K562 (cell line): Measurements from ENCODE around the gene RNU5D-1. TPM values are rescaled to one million over a fixed set of nuclear protein-coding genes. Genes with fewer than 3 reads are reported as not detected.

Source experiments
- BRF1 ChIP-seq: IDR thresholded peaks from 3 replicates; pipeline ENCODE4 v1.6.1; 2011; ENCODE audit warnings: borderline replicate concordance, mild to moderate bottlenecking; ENCODE audit not compliant: insufficient read length; ENCODE audit errors: extremely low read depth
- CBFA2T2 ChIP-seq: fragments of 450-650 bp; conservative IDR thresholded peaks from 2 replicates; pipeline ENCODE4 v1.6.1; 2017; ENCODE audit warnings: mild to moderate bottlenecking
- CEBPB ChIP-seq: fragments of 450-650 bp; IDR thresholded peaks from 2 replicates; pipeline ENCODE4 v1.6.1; 2016; ENCODE audit warnings: missing genetic modification characterization, missing compliant biosample characterization
- CHD2 ChIP-seq: IDR thresholded peaks from 2 replicates; pipeline ENCODE4 v1.6.1; 2011; ENCODE audit warnings: low read depth, low read length
- CREB1 ChIP-seq, 2 experiments: sonication (generic) in 1 of 2; formaldehyde crosslinking in 1 of 2; IDR thresholded peaks; 2 replicates each; pipeline versions ENCODE4 v1.6.1 to v1.8.0; 2012 to 2022; ENCODE audit warnings: inconsistent platforms in 1 of 2, mild to moderate bottlenecking in 1 of 2, missing genetic modification reagents in 1 of 2, moderate library complexity in 1 of 2
- CSDE1 ChIP-seq, 2 experiments: fragments of 450-650 bp; IDR thresholded peaks; 2 replicates each; pipeline ENCODE4 v1.6.1; 2016; ENCODE audit warnings: mild to moderate bottlenecking in 1 of 2
- DIDO1 ChIP-seq: fragments of 450-650 bp; IDR thresholded peaks from 2 replicates; pipeline ENCODE4 v1.6.1; 2016; ENCODE audit warnings: low read depth, missing biosample characterization, missing genetic modification characterization
- DNMT1 ChIP-seq: fragments of 450-650 bp; IDR thresholded peaks from 2 replicates; pipeline ENCODE4 v1.6.1; 2016; ENCODE audit warnings: antibody characterized with exemption, mild to moderate bottlenecking
- ELK1 ChIP-seq: sonication (generic); formaldehyde crosslinking; IDR thresholded peaks from 2 replicates; pipeline ENCODE4 v1.8.1; 2022; ENCODE audit warnings: missing genetic modification reagents
- ELK3 ChIP-seq: fragments of 450-650 bp; formaldehyde crosslinking; IDR thresholded peaks from 2 replicates; pipeline ENCODE4 v1.4.0; 2020; ENCODE audit warnings: mild to moderate bottlenecking
- GATA2 ChIP-seq: sonication (generic); formaldehyde crosslinking; IDR thresholded peaks from 2 replicates; pipeline ENCODE4 v1.4.0; 2020; ENCODE audit warnings: mild to moderate bottlenecking, missing genetic modification reagents
- ILK ChIP-seq: fragments of 450-650 bp; IDR thresholded peaks from 2 replicates; pipeline ENCODE4 v1.6.1; 2016; ENCODE audit warnings: missing genetic modification characterization, low read depth, mild to moderate bottlenecking, missing compliant biosample characterization, moderate library complexity, borderline replicate concordance
- MIER1 ChIP-seq: fragments of 450-650 bp; IDR thresholded peaks from 2 replicates; pipeline ENCODE4 v1.6.1; 2016; ENCODE audit warnings: antibody characterized with exemption, mild to moderate bottlenecking, low read depth
- NR2C1 ChIP-seq, 2 experiments: fragments of 450-650 bp; IDR thresholded peaks; 2 replicates each; pipeline ENCODE4 v1.6.1; 2017; ENCODE audit warnings: mild to moderate bottlenecking in 2 of 2, antibody characterized with exemption in 1 of 2, inconsistent platforms in 1 of 2, missing compliant biosample characterization in 1 of 2, missing genetic modification characterization in 1 of 2
- THRA ChIP-seq: fragments of 450-650 bp; IDR thresholded peaks from 2 replicates; pipeline ENCODE4 v1.6.1; 2017; ENCODE audit warnings: mild to moderate bottlenecking, moderate library complexity
- TRIM28 ChIP-seq: fragments of 450-650 bp; IDR thresholded peaks from 2 replicates; pipeline ENCODE4 v1.6.1; 2017
- ZBTB9 ChIP-seq: fragments of 450-650 bp; formaldehyde crosslinking; IDR thresholded peaks from 2 replicates; pipeline ENCODE4 v1.4.0; 2020; ENCODE audit warnings: mild to moderate bottlenecking, moderate library complexity
- ZC3H4 ChIP-seq: sonication (generic); formaldehyde crosslinking; IDR thresholded peaks from 2 replicates; pipeline ENCODE4 v1.9.0; 2021; ENCODE audit warnings: missing genetic modification reagents, borderline replicate concordance
- ZNF561 ChIP-seq: fragments of 450-650 bp; formaldehyde crosslinking; conservative IDR thresholded peaks from 2 replicates; pipeline ENCODE4 v1.4.0; 2020; ENCODE audit warnings: mild to moderate bottlenecking, moderate library complexity
- ZNF740 ChIP-seq, 3 experiments: fragments of 200-800 bp in 1 of 3; sonication (Bioruptor generic) in 1 of 3; sonication (generic) in 1 of 3; formaldehyde crosslinking in 1 of 3; IDR thresholded peaks; 2 replicates each; pipeline versions ENCODE4 v1.6.1 to v1.8.0; 2016 to 2022; ENCODE audit warnings: mild to moderate bottlenecking in 2 of 3, missing compliant biosample characterization in 2 of 3, missing genetic modification characterization in 2 of 3, missing genetic modification reagents in 1 of 3
- ZSCAN32 ChIP-seq: fragments of 450-650 bp; formaldehyde crosslinking; IDR thresholded peaks from 2 replicates; pipeline ENCODE4 v1.4.0; 2020; ENCODE audit warnings: mild to moderate bottlenecking, moderate library complexity
- polyA plus RNA-seq, 8 experiments: library from polyadenylated mRNA; depleted of rRNA in 4 of 8; stranded (reverse) in 5 of 8; unstranded in 3 of 8; fragments of >200 nt; fragmentation: Nextera tagmentation in 2 of 8; fragmentation: Illumina TruSeq in 1 of 8; extraction: Ambion mirVana in 2 of 8; extraction: Trizol in 1 of 8; gene quantifications; 2 replicates each; pipeline versions ENCODE4 v1.2.1 to v1.2.3, GENCODE V29; 2011 to 2014; ENCODE audit warnings: inconsistent platforms in 1 of 8, missing spikeins in 1 of 8
- total RNA-seq, 7 experiments: library from RNA; depleted of rRNA in 6 of 7; stranded (reverse); fragments of >200 nt in 6 of 7; fragmentation: Illumina TruSeq in 2 of 7; extraction: Trizol in 2 of 7; gene quantifications; 2 replicates each; pipeline versions ENCODE4 v1.2.1 to v1.2.3, GENCODE V29; 2011 to 2021; ENCODE audit warnings: low replicate concordance in 1 of 7

The RNU5D-1 gene
- total and polyA plus RNA-seq, 9 of the 15 experiments (the other 6 are each of a cell fraction or from before 2014, with no cell fraction given), result under 0.01 TPM; not detected in 8

- peak; percentile 99 for TF ChIP-seq ZBTB9 (CRISPR knock-in tag)
- TF ChIP-seq NR2C1 (IDR thresholded peaks at IDR 0.05), result peak; percentile 56
- TF ChIP-seq NR2C1 (tag; IDR thresholded peaks at IDR 0.05), result peak; percentile 73
- TF ChIP-seq TRIM28, result peak; percentile 66; the same call in 1 of the 2 replicates
- TF ChIP-seq ELK3 (CRISPR knock-in tag), result peak; percentile 98
- TF ChIP-seq CSDE1 (IDR thresholded peaks at IDR 0.05), result peak in 1 of 2 experiments; percentile 100; a peak in 2 of 4 replicates
- TF ChIP-seq MIER1, result no peak
- TF ChIP-seq ZNF561, result peak; percentile 95
- TF ChIP-seq THRA, result no peak
- peak; percentile 68; the same call in 1 of the 2 replicates for TF ChIP-seq ILK (tag)
- peak; percentile 88 for TF ChIP-seq CREB1 (IDR thresholded peaks at IDR 0.05)
- TF ChIP-seq CREB1 (CRISPR knock-in tag; IDR thresholded peaks at IDR 0.05), result peak; percentile 69
- peak; percentile 89 for TF ChIP-seq CHD2
- no peak for TF ChIP-seq CEBPB (tag)
- TF ChIP-seq ZC3H4 (CRISPR knock-in tag), result peak; percentile 100
- TF ChIP-seq ZNF740 (CRISPR knock-in tag; IDR thresholded peaks at IDR 0.05), result peak; percentile 88
- TF ChIP-seq ZNF740 (tag; IDR thresholded peaks at IDR 0.05), result peak in 1 of 2 experiments; percentile 68; a peak in 2 of 4 replicates
- TF ChIP-seq ZSCAN32 (CRISPR knock-in tag), result peak; percentile 99
- no peak; the same call in 1 of the 2 replicates for TF ChIP-seq DNMT1
- TF ChIP-seq CBFA2T2, result peak; percentile 53
- peak; percentile 68 for TF ChIP-seq GATA2 (CRISPR knock-in tag)
- no peak for TF ChIP-seq BRF1
- TF ChIP-seq DIDO1, result peak; percentile 72
- no peak for TF ChIP-seq ELK1 (CRISPR knock-in tag)
These were observed 9.2 kb downstream of the RNU5D-1 start (continued) for GRCh38 chr1:44721485-44722361.
